ENCODE results near the gene CHRND.
"Not testable (repeated sequence)": the region's sequence is repeated elsewhere in the genome, so short reads cannot be mapped to it uniquely, and the experiment has no call there.

CHRND gene

GRCh38 chr2:232528746-232529460 is 2.9 kb downstream of the CHRND start:
- no peak for DNase-seq

GRCh38 chr2:232529806-232530547 is 4.0 kb downstream of the CHRND start:
- DNase-seq = no peak

- DNase-seq = no peak
These were observed 4.8 kb downstream of the CHRND start for GRCh38 chr2:232530626-232531260.

- DNase-seq = no peak
These were observed 6.5 kb downstream of the CHRND start for GRCh38 chr2:232532419-232532818.

GRCh38 chr2:232532821-232533220 is 6.9 kb downstream of the CHRND start:
- DNase-seq = not testable (repeated sequence)

GRCh38 chr2:232533944-232534710 is 8.2 kb downstream of the CHRND start:
- no peak for DNase-seq

GRCh38 chr2:232534940-232535651 is 9.1 kb downstream of the CHRND start:
- DNase-seq = no peak

- DNase-seq = no peak
These were observed 10.0 kb downstream of the CHRND start for GRCh38 chr2:232535761-232536530.

- DNase-seq = no peak
These were observed 11.1 kb downstream of the CHRND start for GRCh38 chr2:232537079-232537478.

GRCh38 chr2:232537499-232537898 is 11.5 kb downstream of the CHRND start:
- no peak for DNase-seq

- DNase-seq = no peak
These were observed 12.7 kb downstream of the CHRND start for GRCh38 chr2:232538671-232539070.

GRCh38 chr2:232539298-232540231 is 13.6 kb downstream of the CHRND start, which contains the start of gene CHRNG:
Gene CHRNG (plus strand): TSS chr2:232539692. CDS start chr2:232539748, 56 bp downstream.
- DNase-seq = peak; percentile 79

- DNase-seq = no peak
These were observed 14.6 kb downstream of the CHRND start for GRCh38 chr2:232540441-232541041.

GRCh38 chr2:232541195-232541960 is 15.4 kb downstream of the CHRND start:
- DNase-seq = no peak

GRCh38 chr2:232541961-232542714 is 16.2 kb downstream of the CHRND start:
- DNase-seq = no peak

- DNase-seq = no peak
These were observed 16.9 kb downstream of the CHRND start for GRCh38 chr2:232542715-232543467.

- no peak for DNase-seq
These were observed 17.5 kb downstream of the CHRND start for GRCh38 chr2:232543491-232543890.
